Smooth muscle cell (in vitro differentiated cells): Measurements from ENCODE around the gene AMBP. TPM values are rescaled to one million over a fixed set of nuclear protein-coding genes. Genes with fewer than 3 reads are reported as not detected.

Experiments used
- DNase-seq: peaks from one replicate; lab custom pipeline; 2025; ENCODE audit not compliant: unreplicated experiment; lab: John Stamatoyannopoulos, UW
- H2AFZ ChIP-seq: fragments of 200-600 bp; sonication (generic); 2 replicates; pipeline ENCODE4 v1.6.0; 2016; ENCODE audit warnings: antibody characterized with exemption, low read depth, mild to moderate bottlenecking
- H3F3A ChIP-seq: fragments of 200-600 bp; sonication (generic); 2 replicates; pipeline ENCODE4 v1.6.0; 2017; ENCODE audit warnings: antibody characterized with exemption, low read depth
- H3K27ac ChIP-seq: fragments of 200-600 bp; sonication (generic); 2 replicates; pipeline ENCODE4 v1.5.1; 2016; ENCODE audit warnings: low read depth, mild to moderate bottlenecking
- H3K27me3 ChIP-seq: fragments of 200-600 bp; sonication (generic); 2 replicates; pipeline ENCODE4 v1.6.1; 2016; ENCODE audit warnings: low read depth, mild to moderate bottlenecking
- H3K36me3 ChIP-seq: fragments of 200-600 bp; sonication (generic); 2 replicates; pipeline ENCODE4 v1.5.1; 2016; ENCODE audit warnings: low read depth
- H3K4me1 ChIP-seq: fragments of 200-600 bp; sonication (generic); 2 replicates; pipeline ENCODE4 v1.5.1; 2016; ENCODE audit warnings: low read depth
- H3K4me2 ChIP-seq: fragments of 200-600 bp; sonication (generic); 2 replicates; pipeline ENCODE4 v1.6.0; 2016; ENCODE audit warnings: mild to moderate bottlenecking
- H3K4me3 ChIP-seq: fragments of 200-600 bp; sonication (generic); 2 replicates; pipeline ENCODE4 v1.5.1; 2016; ENCODE audit warnings: mild to moderate bottlenecking
- H3K79me2 ChIP-seq: fragments of 200-600 bp; sonication (generic); 2 replicates; pipeline ENCODE4 v1.6.0; 2016; ENCODE audit warnings: low read depth, mild to moderate bottlenecking
- H3K9ac ChIP-seq: fragments of 200-600 bp; sonication (generic); 2 replicates; pipeline ENCODE4 v1.6.0; 2016; ENCODE audit warnings: low read depth
- H3K9me3 ChIP-seq: fragments of 200-600 bp; sonication (generic); replicated peaks from 2 replicates; pipeline ENCODE4 v1.5.1; 2016; ENCODE audit warnings: low read depth
- H4K20me1 ChIP-seq: fragments of 200-600 bp; sonication (generic); 2 replicates; pipeline ENCODE4 v1.6.0; 2016; ENCODE audit warnings: low read depth
- CTCF ChIP-seq: fragments of 200-600 bp; sonication (generic); IDR thresholded peaks from 2 replicates; pipeline ENCODE4 v1.5.1; 2017; ENCODE audit warnings: borderline replicate concordance, mild to moderate bottlenecking, antibody characterized with exemption; ENCODE audit not compliant: insufficient read depth, poor library complexity, severe bottlenecking
- WGBS: methylation state at CpG from one replicate; pipeline ENCODE4 v1.1.7; 2016; ENCODE audit warnings: low lambda C conversion rate; 5-methylcytosine and 5-hydroxymethylcytosine counted together
- polyA plus RNA-seq: library from polyadenylated mRNA; unstranded; fragments of >200 nt; fragmentation: Nextera tagmentation; extraction: Ambion mirVana; gene quantifications from 2 replicates; pipeline ENCODE4 v1.2.1, GENCODE V29; 2016
- total RNA-seq: library from RNA; depleted of rRNA; stranded (reverse); fragments of >200 nt; gene quantifications from 2 replicates; pipeline ENCODE4 v1.2.3, GENCODE V29; 2014

Gene AMBP
- total and polyA plus RNA-seq, 2 experiments from 2014 or later, result 0.35 TPM; not detected in 1

GRCh38 chr9:114029311-114030170 is 48.6 kb downstream of the AMBP start:
- Histone ChIP-seq H3K27ac (no peak overlapping the region), H3K36me3 (no peaks in the 10 kb centered on the region), H3K4me2 (no peak overlapping the region), H3K79me2 (no peaks in the 10 kb centered on the region), H3K27me3 (no peaks in the 10 kb centered on the region), H2AFZ (no peak overlapping the region), H3F3A (no peaks in the 10 kb centered on the region), H3K4me1 (peaks cover 3% of the 10 kb centered on the region), H3K9ac (no peak overlapping the region), H4K20me1 (peaks cover 3% of the 10 kb centered on the region), H3K4me3 (no peak overlapping the region), H3K9me3 (no peaks in the 10 kb centered on the region)
- 95% methylated on average over 12 of the region's 12 CpGs for WGBS
- TF ChIP-seq CTCF, result no peak
- no peak for DNase-seq

DNA sequence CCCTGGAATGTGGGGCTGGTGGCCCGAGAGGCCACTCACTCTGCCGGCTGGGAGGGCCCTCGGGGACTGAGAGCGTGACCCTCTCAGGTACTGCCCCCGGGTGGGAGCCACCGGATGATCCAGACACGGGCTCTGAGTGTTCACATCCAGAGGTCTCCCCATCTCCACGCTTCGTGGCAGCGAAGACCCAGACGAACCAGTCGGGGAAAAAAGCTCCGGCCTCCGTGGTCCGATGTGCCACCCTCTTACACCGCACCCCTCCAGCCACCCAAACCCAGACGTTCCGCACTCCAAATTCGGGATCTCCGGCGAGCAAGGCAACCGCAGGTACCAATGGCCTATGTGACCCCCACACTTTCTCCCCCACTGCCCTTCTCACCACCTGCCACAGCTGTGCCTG is 49.5 kb downstream of the AMBP start:
- no peak for TF ChIP-seq CTCF
- H3K4me1 ChIP-seq, result peaks cover 3% of the 10 kb centered on the region
- H2AFZ ChIP-seq, result no peak overlapping the region
- H3K9ac ChIP-seq, result no peak overlapping the region
- peaks cover 5% of the 10 kb centered on the region for H3K9me3 ChIP-seq
- no peak overlapping the region for H3K27ac ChIP-seq
- peaks cover 3% of the 10 kb centered on the region for H4K20me1 ChIP-seq
- WGBS, result 97% methylated on average over 22 of the region's 22 CpGs
- H3K79me2 ChIP-seq, result no peaks in the 10 kb centered on the region
- no peaks in the 10 kb centered on the region for H3F3A ChIP-seq
- no peak for DNase-seq
- no peak overlapping the region for H3K4me2 ChIP-seq
- H3K36me3 ChIP-seq, result peaks cover 1% of the 10 kb centered on the region
- H3K27me3 ChIP-seq, result no peaks in the 10 kb centered on the region
- no peak overlapping the region for H3K4me3 ChIP-seq

- peaks cover 3% of the 10 kb centered on the region for H4K20me1 ChIP-seq
- peaks cover 3% of the 10 kb centered on the region for H3K4me1 ChIP-seq
- no peak for TF ChIP-seq CTCF
- H3K27ac ChIP-seq, result no peak overlapping the region
- no peak for DNase-seq
- H3K36me3 ChIP-seq, result peaks cover 7% of the 10 kb centered on the region
- H3K27me3 ChIP-seq, result no peaks in the 10 kb centered on the region
- WGBS, result 99% methylated on average over 4 of the region's 4 CpGs
- no peak overlapping the region for H2AFZ ChIP-seq
- peaks cover 11% of the 10 kb centered on the region for H3K9me3 ChIP-seq
- H3K4me2 ChIP-seq, result no peak overlapping the region
- no peaks in the 10 kb centered on the region for H3F3A ChIP-seq
- H3K79me2 ChIP-seq, result no peaks in the 10 kb centered on the region
- no peak overlapping the region for H3K4me3 ChIP-seq
- no peak overlapping the region for H3K9ac ChIP-seq
Measured at GRCh38 chr9:114027863-114028465, 50.1 kb downstream of the AMBP start.
